Memory B cell (primary cell): ENCODE results near the gene OR7D2.
A peak's percentile ranks its signal among the peaks of the same experiment; 100 is the strongest.
"Not testable (repeated sequence)": the region's sequence is repeated elsewhere in the genome, so short reads cannot be mapped to it uniquely, and the experiment has no call there.

Experiments
- ATAC-seq: fragments of 150-1000 bp; cut with Tn5 transposase; 2 replicates; pipeline ENCODE4 v1.10.0; 2021; ENCODE audit warnings: low read depth, mild to moderate bottlenecking, moderate library complexity
- DNase-seq, 2 donors: peaks; one replicate each; pipeline ENCODE4 v3.0.0; 2022; ENCODE audit warnings: low spot score in 2 of 2
- H3K27ac Mint-ChIP-seq: one replicate; pipeline ENCODE4 v1.8.0; 2022; ENCODE audit warnings: mild to moderate bottlenecking, moderate library complexity, mixed read lengths
- H3K27me3 Mint-ChIP-seq: one replicate; pipeline ENCODE4 v1.8.0; 2022; ENCODE audit warnings: mixed read lengths
- H3K36me3 Mint-ChIP-seq: one replicate; pipeline ENCODE4 v1.8.0; 2022; ENCODE audit warnings: mild to moderate bottlenecking, mixed read lengths
- H3K4me1 Mint-ChIP-seq: one replicate; pipeline ENCODE4 v1.8.0; 2022; ENCODE audit warnings: mixed read lengths
- H3K4me3 Mint-ChIP-seq: one replicate; pipeline ENCODE4 v1.8.0; 2022; ENCODE audit warnings: mild to moderate bottlenecking, moderate library complexity, mixed read lengths
- H3K9me3 Mint-ChIP-seq: one replicate; pipeline ENCODE4 v1.8.0; 2022; ENCODE audit warnings: mixed read lengths

OR7D2 gene

GRCh38 chr19:9161427-9161826, 17.4 kb upstream of the OR7D2 start:
- H3K36me3 Mint-ChIP-seq = peaks cover 77% of the 10 kb centered on the region
- DNase-seq = no peak
- no peak overlapping the region for H3K27ac Mint-ChIP-seq
- no peak for ATAC-seq
- no peak overlapping the region for H3K4me3 Mint-ChIP-seq
- H3K4me1 Mint-ChIP-seq = peaks cover 5% of the 10 kb centered on the region
- H3K9me3 Mint-ChIP-seq = peaks cover 5% of the 10 kb centered on the region
- no peaks in the 10 kb centered on the region for H3K27me3 Mint-ChIP-seq

- Mint-ChIP-seq H3K4me1 (no peaks in the 10 kb centered on the region), H3K27ac (no peak overlapping the region), H3K4me3 (no peak overlapping the region), H3K9me3 (peaks cover 4% of the 10 kb centered on the region), H3K27me3 (no peaks in the 10 kb centered on the region), H3K36me3 (peaks cover 59% of the 10 kb centered on the region)
- ATAC-seq (no peak), DNase-seq (no peak)
These were observed 13.5 kb upstream of the OR7D2 start for GRCh38 chr19:9165261-9165660.

- Mint-ChIP-seq H3K4me1 (no peaks in the 10 kb centered on the region), H3K4me3 (no peak overlapping the region), H3K9me3 (peaks cover 4% of the 10 kb centered on the region), H3K36me3 (peaks cover 43% of the 10 kb centered on the region), H3K27ac (peak overlapping the region; percentile 48), H3K27me3 (no peaks in the 10 kb centered on the region)
- no peak for ATAC-seq
- DNase-seq = no peak
These were observed 11.9 kb upstream of the OR7D2 start for GRCh38 chr19:9166846-9167245.

GRCh38 chr19:9171393-9171991, 7.3 kb upstream of the OR7D2 start:
- DNase-seq (no peak), ATAC-seq (no peak)
- no peak overlapping the region for H3K27ac Mint-ChIP-seq
- H3K9me3 Mint-ChIP-seq = peaks cover 4% of the 10 kb centered on the region
- no peaks in the 10 kb centered on the region for H3K27me3 Mint-ChIP-seq
- no peaks in the 10 kb centered on the region for H3K4me1 Mint-ChIP-seq
- H3K36me3 Mint-ChIP-seq = peaks cover 12% of the 10 kb centered on the region
- H3K4me3 Mint-ChIP-seq = no peak overlapping the region

- Mint-ChIP-seq H3K36me3 (no peaks in the 10 kb centered on the region), H3K27ac (no peak overlapping the region), H3K4me3 (no peak overlapping the region), H3K9me3 (peaks cover 6% of the 10 kb centered on the region), H3K27me3 (peaks cover 1% of the 10 kb centered on the region), H3K4me1 (no peaks in the 10 kb centered on the region)
- ATAC-seq (no peak), DNase-seq (no peak)
These were observed 3.5 kb upstream of the OR7D2 start for GRCh38 chr19:9175326-9175725.

GRCh38 chr19:9183000-9183399, 4.2 kb downstream of the OR7D2 start:
- no peaks in the 10 kb centered on the region for H3K4me1 Mint-ChIP-seq
- no peak overlapping the region for H3K4me3 Mint-ChIP-seq
- peaks cover 6% of the 10 kb centered on the region for H3K9me3 Mint-ChIP-seq
- H3K27ac Mint-ChIP-seq = no peak overlapping the region
- peaks cover 3% of the 10 kb centered on the region for H3K27me3 Mint-ChIP-seq
- H3K36me3 Mint-ChIP-seq = no peaks in the 10 kb centered on the region
- DNase-seq = no peak
- no peak for ATAC-seq

- DNase-seq (no peak), ATAC-seq (no peak)
- peaks cover 3% of the 10 kb centered on the region for H3K27me3 Mint-ChIP-seq
- no peaks in the 10 kb centered on the region for H3K36me3 Mint-ChIP-seq
- H3K4me3 Mint-ChIP-seq = no peak overlapping the region
- no peak overlapping the region for H3K27ac Mint-ChIP-seq
- peaks cover 12% of the 10 kb centered on the region for H3K9me3 Mint-ChIP-seq
- no peaks in the 10 kb centered on the region for H3K4me1 Mint-ChIP-seq
These were observed 8.4 kb downstream of the OR7D2 start for GRCh38 chr19:9187191-9187590.

GRCh38 chr19:9189535-9189934, 10.8 kb downstream of the OR7D2 start:
- H3K36me3 Mint-ChIP-seq = no peaks in the 10 kb centered on the region
- no peaks in the 10 kb centered on the region for H3K4me1 Mint-ChIP-seq
- peaks cover 5% of the 10 kb centered on the region for H3K27me3 Mint-ChIP-seq
- H3K9me3 Mint-ChIP-seq = peaks cover 14% of the 10 kb centered on the region
- H3K4me3 Mint-ChIP-seq = no peak overlapping the region
- no peak overlapping the region for H3K27ac Mint-ChIP-seq
- ATAC-seq (no peak), DNase-seq (no peak)

GRCh38 chr19:9198044-9198443, 19.3 kb downstream of the OR7D2 start:
- H3K4me1 Mint-ChIP-seq, H3K9me3 Mint-ChIP-seq, DNase-seq, H3K36me3 Mint-ChIP-seq, H3K27ac Mint-ChIP-seq, H3K4me3 Mint-ChIP-seq, H3K27me3 Mint-ChIP-seq, ATAC-seq: not testable (repeated sequence)

- Mint-ChIP-seq H3K27ac (no peak overlapping the region), H3K9me3 (peaks cover 3% of the 10 kb centered on the region), H3K36me3 (no peaks in the 10 kb centered on the region), H3K27me3 (peaks cover 8% of the 10 kb centered on the region), H3K4me1 (peaks cover 4% of the 10 kb centered on the region), H3K4me3 (peak overlapping the region; percentile 65)
- DNase-seq (peak; percentile 56 to 66), ATAC-seq (peak; percentile 64)
These were observed 26.8 kb downstream of the OR7D2 start for GRCh38 chr19:9205501-9206113.

GRCh38 chr19:9219489-9219888, 40.7 kb downstream of the OR7D2 start, which contains the start of gene OR7D4:
OR7D4 (minus strand) TSS chr19:9219589; CDS start chr19:9214837, 4,752 bp downstream.
- DNase-seq (no peak), ATAC-seq (no peak)
- Mint-ChIP-seq H3K9me3 (peaks cover 6% of the 10 kb centered on the region), H3K27ac (no peak within 1 kb of the TSS), H3K4me1 (no peaks in the 10 kb centered on the region), H3K27me3 (no peaks in the 10 kb centered on the region), H3K4me3 (no peak within 1 kb of the TSS), H3K36me3 (peaks cover 3% of the 10 kb centered on the region)
